NCI-H460 (cell line): ENCODE data around the gene ZNF835. TPM values are rescaled to one million over a fixed set of nuclear protein-coding genes. Genes with fewer than 3 reads are reported as not detected.
"Not testable (repeated sequence)": the region's sequence is repeated elsewhere in the genome, so short reads cannot be mapped to it uniquely, and the experiment has no call there.

Source experiments
- DNase-seq: peaks from one replicate; pipeline ENCODE4 v3.0.0-alpha.2; 2016; ENCODE audit warnings: low read depth; ENCODE audit errors: extremely low read depth
- polyA plus RNA-seq: library from polyadenylated mRNA; depleted of rRNA; stranded (reverse); fragments of >200 nt; gene quantifications from 2 replicates; pipeline ENCODE4 v1.2.3, GENCODE V29; 2014; cell fraction: nucleus; rRNA removed
- total RNA-seq: library from RNA; depleted of rRNA; stranded (reverse); fragments of >200 nt; shearing (Covaris generic); gene quantifications from 2 replicates; pipeline ENCODE4 v1.2.3, GENCODE V29; 2014; rRNA removed

The ZNF835 gene
- not detected in 2 replicates for total RNA-seq
- polyA plus RNA-seq, result not detected in 2 replicates

GRCh38 chr19:56671613-56671994, at the start of gene ZNF835:
Gene ZNF835 (minus strand): TSS chr19:56671757. CDS start chr19:56665198, 6,559 bp downstream.
- DNase-seq, result no peak

- DNase-seq, result no peak
Observed at GRCh38 chr19:56720281-56720680, 48.7 kb upstream of the ZNF835 start.

GRCh38 chr19:56718231-56718630, 46.7 kb upstream of the ZNF835 start:
- no peak for DNase-seq

GRCh38 chr19:56712611-56713276, 41.2 kb upstream of the ZNF835 start:
- no peak for DNase-seq

- DNase-seq, result no peak
Observed at GRCh38 chr19:56710437-56710836, 38.9 kb upstream of the ZNF835 start.

- no peak for DNase-seq
Observed at GRCh38 chr19:56707821-56708220, 36.3 kb upstream of the ZNF835 start.

- no peak for DNase-seq
Observed at GRCh38 chr19:56705939-56706338, 34.4 kb upstream of the ZNF835 start.

GRCh38 chr19:56701895-56702294, 30.3 kb upstream of the ZNF835 start:
- no peak for DNase-seq

GRCh38 chr19:56699552-56699951, 28.0 kb upstream of the ZNF835 start:
- no peak for DNase-seq

- DNase-seq, result no peak
Observed at GRCh38 chr19:56692206-56692895, 20.8 kb upstream of the ZNF835 start.

GRCh38 chr19:56690670-56691069, 19.1 kb upstream of the ZNF835 start:
- DNase-seq, result no peak

- no peak for DNase-seq
Observed at GRCh38 chr19:56689198-56689597, 17.6 kb upstream of the ZNF835 start.

- DNase-seq, result no peak
Observed at GRCh38 chr19:56687031-56687430, 15.5 kb upstream of the ZNF835 start.

- DNase-seq, result no peak
Observed at GRCh38 chr19:56683116-56683515, 11.6 kb upstream of the ZNF835 start.

- no peak for DNase-seq
Observed at GRCh38 chr19:56681702-56682101, 10.1 kb upstream of the ZNF835 start.

GRCh38 chr19:56678205-56678604, 6.6 kb upstream of the ZNF835 start:
- no peak for DNase-seq

GRCh38 chr19:56672610-56673009, 1.1 kb upstream of the ZNF835 start:
- not testable (repeated sequence) for DNase-seq

GRCh38 chr19:56670961-56671612, 470 bp downstream of the ZNF835 start:
- DNase-seq, result no peak

GRCh38 chr19:56670401-56670960, 1.1 kb downstream of the ZNF835 start:
- DNase-seq, result no peak

- no peak for DNase-seq
Observed at GRCh38 chr19:56668676-56669075, 2.9 kb downstream of the ZNF835 start.

GRCh38 chr19:56667311-56667870, 4.2 kb downstream of the ZNF835 start:
- no peak for DNase-seq
